ENCODE measurements around the gene SORL1. TPM values are rescaled to one million over a fixed set of nuclear protein-coding genes. Genes with fewer than 3 reads are reported as not detected.
"Not testable (repeated sequence)": the region's sequence is repeated elsewhere in the genome, so short reads cannot be mapped to it uniquely, and the experiment has no call there.

SORL1 gene
- total RNA-seq, 1 donor from 2014 or later = under 0.01 TPM

GRCh38 chr11:121626507-121626875, 174.4 kb downstream of the SORL1 start:
- DNase-seq (ENCODE audit: low read depth in 2 of 2) = no peak

GRCh38 chr11:121626980-121627379, 174.9 kb downstream of the SORL1 start:
- DNase-seq (ENCODE audit: low read depth in 2 of 2) = no peak

- peak; percentile 12 to 66 for DNase-seq (ENCODE audit: low read depth in 2 of 2)
Measured at GRCh38 chr11:121630041-121630440, 177.9 kb downstream of the SORL1 start.

GRCh38 chr11:121631456-121631855, 179.3 kb downstream of the SORL1 start:
- DNase-seq (ENCODE audit: low read depth in 2 of 2) = no peak

GRCh38 chr11:121634273-121634672, 182.2 kb downstream of the SORL1 start:
- no peak for DNase-seq (ENCODE audit: low read depth in 2 of 2)

- DNase-seq (ENCODE audit: low read depth in 2 of 2) = peak in 1 of 2 donors; percentile 7
Measured at GRCh38 chr11:121634889-121635288, 182.8 kb downstream of the SORL1 start.

- DNase-seq (ENCODE audit: low read depth in 2 of 2) = no peak
Measured at GRCh38 chr11:121636081-121636799, 184.1 kb downstream of the SORL1 start.

GRCh38 chr11:121636800-121637176, 184.7 kb downstream of the SORL1 start:
- DNase-seq (ENCODE audit: low read depth in 2 of 2) = no peak

GRCh38 chr11:121637587-121637986, 185.5 kb downstream of the SORL1 start:
- DNase-seq (ENCODE audit: low read depth in 2 of 2) = not testable (repeated sequence)

- DNase-seq (ENCODE audit: low read depth in 2 of 2) = no peak
Measured at GRCh38 chr11:121643479-121644186, 191.5 kb downstream of the SORL1 start.

- DNase-seq (ENCODE audit: low read depth in 2 of 2) = no peak
Measured at GRCh38 chr11:121644187-121644512, 192.0 kb downstream of the SORL1 start.

- no peak for DNase-seq (ENCODE audit: low read depth in 2 of 2)
Measured at GRCh38 chr11:121645001-121645400, 192.9 kb downstream of the SORL1 start.

GRCh38 chr11:121645596-121645995, 193.5 kb downstream of the SORL1 start:
- DNase-seq (ENCODE audit: low read depth in 2 of 2) = no peak

- no peak for DNase-seq (ENCODE audit: low read depth in 2 of 2)
Measured at GRCh38 chr11:121648306-121648705, 196.2 kb downstream of the SORL1 start.

- no peak for DNase-seq (ENCODE audit: low read depth in 2 of 2)
Measured at GRCh38 chr11:121649798-121650197, 197.7 kb downstream of the SORL1 start.

- DNase-seq (ENCODE audit: low read depth in 2 of 2) = no peak
Measured at GRCh38 chr11:121650351-121651256, 198.5 kb downstream of the SORL1 start.

- DNase-seq (ENCODE audit: low read depth in 2 of 2) = no peak
Measured at GRCh38 chr11:121651257-121651605, 199.1 kb downstream of the SORL1 start.

GRCh38 chr11:121652971-121653370, 200.9 kb downstream of the SORL1 start:
- no peak for DNase-seq (ENCODE audit: low read depth in 2 of 2)

- no peak for DNase-seq (ENCODE audit: low read depth in 2 of 2)
Measured at GRCh38 chr11:121654259-121654842, 202.2 kb downstream of the SORL1 start.

GRCh38 chr11:121654843-121655536, 202.9 kb downstream of the SORL1 start:
- no peak for DNase-seq (ENCODE audit: low read depth in 2 of 2)

All from dermis microvascular lymphatic vessel endothelial cell (primary cell).